T-helper 17 cell (primary cell): ENCODE measurements around the gene PATL1. TPM values are rescaled to one million over a fixed set of nuclear protein-coding genes. Genes with fewer than 3 reads are reported as not detected.
A peak's percentile ranks its signal among the peaks of the same experiment; 100 is the strongest.
"Not testable (repeated sequence)": the region's sequence is repeated elsewhere in the genome, so short reads cannot be mapped to it uniquely, and the experiment has no call there.

Experiments
- ATAC-seq: fragments of 150-1000 bp; cut with Tn5 transposase; 2 replicates; pipeline ENCODE4 v1.10.0; 2021; ENCODE audit warnings: mild to moderate bottlenecking, moderate library complexity
- DNase-seq, 3 donors: peaks; one replicate each; pipeline versions ENCODE4 v3.0.0 to v3.0.0-alpha.2; 2020 to 2021
- H3K9me3 ChIP-seq: one replicate; pipeline ENCODE4 v1.7.0; 2013; ENCODE audit warnings: low read length, mild to moderate bottlenecking; ENCODE audit not compliant: control insufficient read depth, poor library complexity, severe bottlenecking
- H3K27ac Mint-ChIP-seq: one replicate; pipeline ENCODE4 v1.8.0; 2022; ENCODE audit warnings: mild to moderate bottlenecking, moderate library complexity, mixed read lengths
- H3K27me3 Mint-ChIP-seq: one replicate; pipeline ENCODE4 v1.8.0; 2022; ENCODE audit warnings: mixed read lengths
- H3K36me3 Mint-ChIP-seq: one replicate; pipeline ENCODE4 v1.8.0; 2022; ENCODE audit warnings: low read depth, mixed read lengths
- H3K4me1 Mint-ChIP-seq: one replicate; pipeline ENCODE4 v1.8.0; 2022; ENCODE audit warnings: mild to moderate bottlenecking, mixed read lengths
- H3K4me3 Mint-ChIP-seq: one replicate; pipeline ENCODE4 v1.8.0; 2022; ENCODE audit warnings: mild to moderate bottlenecking, moderate library complexity, mixed read lengths
- total RNA-seq, 4 donors: library from RNA in 2 of 4; stranded (reverse) in 2 of 4; gene quantifications; one replicate each; pipeline ENCODE4 v1.2.3 and lab custom pipeline; 2022 to 2026

PATL1 gene
- total RNA-seq, 2 donors from 2014 or later: 49.0 to 62.6 TPM

GRCh38 chr11:59666969-59667368 lies 1.9 kb downstream of the PATL1 start:
- ATAC-seq (no peak), DNase-seq (no peak)
- Mint-ChIP-seq H3K4me3 (peak overlapping the region; percentile 90), H3K36me3 (peaks cover 2% of the 10 kb centered on the region), H3K4me1 (peaks cover 32% of the 10 kb centered on the region), H3K27me3 (no peaks in the 10 kb centered on the region), H3K27ac (peak overlapping the region; percentile 99)
- H3K9me3 ChIP-seq: no peaks in the 10 kb centered on the region

GRCh38 chr11:59660621-59661020 lies 8.2 kb downstream of the PATL1 start:
- Mint-ChIP-seq H3K4me1 (peaks cover 22% of the 10 kb centered on the region), H3K27me3 (no peaks in the 10 kb centered on the region), H3K4me3 (no peak overlapping the region), H3K36me3 (peaks cover 4% of the 10 kb centered on the region), H3K27ac (peak overlapping the region; percentile 86)
- ATAC-seq (no peak), DNase-seq (no peak)
- no peaks in the 10 kb centered on the region for H3K9me3 ChIP-seq

GRCh38 chr11:59659981-59660380 lies 8.9 kb downstream of the PATL1 start:
- Mint-ChIP-seq H3K36me3 (peaks cover 4% of the 10 kb centered on the region), H3K27ac (peak overlapping the region; percentile 86), H3K4me1 (peaks cover 19% of the 10 kb centered on the region), H3K27me3 (no peaks in the 10 kb centered on the region), H3K4me3 (no peak overlapping the region)
- H3K9me3 ChIP-seq: no peaks in the 10 kb centered on the region
- DNase-seq: no peak
- no peak for ATAC-seq

- H3K27ac Mint-ChIP-seq: no peak overlapping the region
- no peak overlapping the region for H3K4me3 Mint-ChIP-seq
- H3K27me3 Mint-ChIP-seq: no peaks in the 10 kb centered on the region
- peaks cover 9% of the 10 kb centered on the region for H3K36me3 Mint-ChIP-seq
- DNase-seq (no peak), ATAC-seq (no peak)
- H3K9me3 ChIP-seq: no peaks in the 10 kb centered on the region
- H3K4me1 Mint-ChIP-seq: peaks cover 12% of the 10 kb centered on the region
These were observed 10.8 kb downstream of the PATL1 start for GRCh38 chr11:59658036-59658435.

- Mint-ChIP-seq H3K27ac (no peak overlapping the region), H3K4me3 (no peak overlapping the region), H3K36me3 (peaks cover 6% of the 10 kb centered on the region), H3K4me1 (peaks cover 5% of the 10 kb centered on the region), H3K27me3 (no peaks in the 10 kb centered on the region)
- ATAC-seq: no peak
- no peak for DNase-seq
- no peaks in the 10 kb centered on the region for H3K9me3 ChIP-seq
These were observed 13.9 kb downstream of the PATL1 start for GRCh38 chr11:59654893-59655292.

- peaks cover 14% of the 10 kb centered on the region for H3K36me3 Mint-ChIP-seq
- no peaks in the 10 kb centered on the region for H3K9me3 ChIP-seq
- H3K4me1 Mint-ChIP-seq: peaks cover 4% of the 10 kb centered on the region
- no peaks in the 10 kb centered on the region for H3K27me3 Mint-ChIP-seq
- no peak overlapping the region for H3K4me3 Mint-ChIP-seq
- ATAC-seq: no peak
- no peak for DNase-seq
- H3K27ac Mint-ChIP-seq: peak overlapping the region; percentile 11
These were observed 21.4 kb downstream of the PATL1 start for GRCh38 chr11:59647245-59647980.

GRCh38 chr11:59644528-59644927 lies 24.3 kb downstream of the PATL1 start:
- H3K27ac Mint-ChIP-seq: no peak overlapping the region
- no peaks in the 10 kb centered on the region for H3K27me3 Mint-ChIP-seq
- H3K4me1 Mint-ChIP-seq: peaks cover 4% of the 10 kb centered on the region
- no peaks in the 10 kb centered on the region for H3K9me3 ChIP-seq
- DNase-seq (no peak), ATAC-seq (no peak)
- no peak overlapping the region for H3K4me3 Mint-ChIP-seq
- H3K36me3 Mint-ChIP-seq: peaks cover 13% of the 10 kb centered on the region

- DNase-seq (no peak), ATAC-seq (no peak)
- H3K27ac Mint-ChIP-seq: no peak overlapping the region
- H3K27me3 Mint-ChIP-seq: no peaks in the 10 kb centered on the region
- H3K36me3 Mint-ChIP-seq: peaks cover 11% of the 10 kb centered on the region
- no peak overlapping the region for H3K4me3 Mint-ChIP-seq
- H3K9me3 ChIP-seq: no peaks in the 10 kb centered on the region
- H3K4me1 Mint-ChIP-seq: peaks cover 4% of the 10 kb centered on the region
These were observed 25.4 kb downstream of the PATL1 start for GRCh38 chr11:59643390-59643789.

- ATAC-seq (no peak), DNase-seq (no peak)
- H3K4me1 Mint-ChIP-seq: peaks cover 4% of the 10 kb centered on the region
- H3K27ac Mint-ChIP-seq: no peak overlapping the region
- H3K9me3 ChIP-seq: no peaks in the 10 kb centered on the region
- H3K27me3 Mint-ChIP-seq: no peaks in the 10 kb centered on the region
- no peak overlapping the region for H3K4me3 Mint-ChIP-seq
- H3K36me3 Mint-ChIP-seq: peaks cover 21% of the 10 kb centered on the region
These were observed 27.7 kb downstream of the PATL1 start for GRCh38 chr11:59641156-59641555.

- H3K9me3 ChIP-seq: no peaks in the 10 kb centered on the region
- Mint-ChIP-seq H3K36me3 (peaks cover 2% of the 10 kb centered on the region), H3K4me3 (no peak overlapping the region), H3K4me1 (peaks cover 2% of the 10 kb centered on the region), H3K27ac (no peak overlapping the region), H3K27me3 (no peaks in the 10 kb centered on the region)
- ATAC-seq: no peak
- DNase-seq: no peak
These were observed 38.3 kb downstream of the PATL1 start for GRCh38 chr11:59630493-59630892.

GRCh38 chr11:59629996-59630395 lies 38.8 kb downstream of the PATL1 start:
- H3K9me3 ChIP-seq: no peaks in the 10 kb centered on the region
- Mint-ChIP-seq H3K36me3 (peaks cover 2% of the 10 kb centered on the region), H3K4me1 (peaks cover 2% of the 10 kb centered on the region), H3K4me3 (no peak overlapping the region), H3K27me3 (no peaks in the 10 kb centered on the region), H3K27ac (no peak overlapping the region)
- ATAC-seq: no peak
- DNase-seq: no peak

GRCh38 chr11:59626969-59627368 lies 41.9 kb downstream of the PATL1 start:
- H3K9me3 ChIP-seq, ATAC-seq, H3K27me3 Mint-ChIP-seq, H3K27ac Mint-ChIP-seq, H3K4me1 Mint-ChIP-seq, H3K36me3 Mint-ChIP-seq, H3K4me3 Mint-ChIP-seq, DNase-seq: not testable (repeated sequence)

- Mint-ChIP-seq H3K4me1 (peaks cover 2% of the 10 kb centered on the region), H3K27ac (no peak overlapping the region), H3K4me3 (no peak overlapping the region), H3K27me3 (no peaks in the 10 kb centered on the region), H3K36me3 (peaks cover 2% of the 10 kb centered on the region)
- no peak for DNase-seq
- H3K9me3 ChIP-seq: no peaks in the 10 kb centered on the region
- ATAC-seq: no peak
These were observed 43.1 kb downstream of the PATL1 start for GRCh38 chr11:59625703-59626102.

GRCh38 chr11:59617876-59618275 lies 51.0 kb downstream of the PATL1 start:
- Mint-ChIP-seq H3K27me3 (no peaks in the 10 kb centered on the region), H3K4me1 (peaks cover 24% of the 10 kb centered on the region), H3K27ac (no peak overlapping the region), H3K36me3 (no peaks in the 10 kb centered on the region), H3K4me3 (no peak overlapping the region)
- ATAC-seq: no peak
- no peak for DNase-seq
- no peaks in the 10 kb centered on the region for H3K9me3 ChIP-seq
